RWPE2 (cell line): ENCODE measurements around the gene CCDC180.
"Not testable (repeated sequence)": the region's sequence is repeated elsewhere in the genome, so short reads cannot be mapped to it uniquely, and the experiment has no call there.

Source experiments
- ATAC-seq: fragments of 200-7000 bp; cut with Tn5 transposase; 3 replicates; pipeline ENCODE4 v1.9.1; 2021; ENCODE audit warnings: low read depth
- DNase-seq: peaks from one replicate; pipeline ENCODE4 v3.0.0-alpha.2; 2020; ENCODE audit warnings: low spot score
- H3K27ac ChIP-seq: fragments of 450-650 bp; 2 replicates; pipeline ENCODE4 v1.5.1; 2017; ENCODE audit warnings: mild to moderate bottlenecking; ENCODE audit not compliant: poor library complexity, severe bottlenecking
- H3K27me3 ChIP-seq: fragments of 250-450 bp; sonication (Bioruptor Pico); 2 replicates; pipeline ENCODE4 v1.5.1; 2021; ENCODE audit warnings: mild to moderate bottlenecking, moderate library complexity; ENCODE audit not compliant: insufficient read depth, poor library complexity, severe bottlenecking
- H3K36me3 ChIP-seq: fragments of 250-450 bp; sonication (Bioruptor Pico); 2 replicates; pipeline ENCODE4 v1.5.1; 2020; ENCODE audit warnings: low read depth, mild to moderate bottlenecking, moderate library complexity
- H3K4me1 ChIP-seq: fragments of 250-450 bp; sonication (Bioruptor Pico); 2 replicates; pipeline ENCODE4 v1.5.1; 2021; ENCODE audit warnings: mild to moderate bottlenecking, moderate library complexity; ENCODE audit not compliant: insufficient read depth, poor library complexity, severe bottlenecking
- H3K4me3 ChIP-seq: fragments of 250-450 bp; sonication (Bioruptor Pico); 2 replicates; pipeline ENCODE4 v1.5.1; 2021; ENCODE audit warnings: mild to moderate bottlenecking, moderate library complexity; ENCODE audit not compliant: severe bottlenecking
- H3K9me3 ChIP-seq: fragments of 250-450 bp; sonication (Bioruptor Pico); 2 replicates; pipeline ENCODE4 v1.5.1; 2021; ENCODE audit warnings: mild to moderate bottlenecking, moderate library complexity; ENCODE audit not compliant: severe bottlenecking
- TF ChIP-seq, protein P1 (sequence below): fragments of 450-650 bp; IDR thresholded peaks from one replicate; pipeline ENCODE4 v1.5.1; 2017; ENCODE audit warnings: mild to moderate bottlenecking, moderate library complexity; ENCODE audit not compliant: poor library complexity, severe bottlenecking

The CCDC180 gene

GRCh38 chr9:97307500-97308163, at the start of gene CCDC180:
CCDC180 (plus strand) TSS chr9:97307659; CDS start chr9:97308064, 405 bp downstream.
- DNase-seq: no peak

GRCh38 chr9:97259834-97260514, 47.5 kb upstream of the CCDC180 start:
- H3K4me1 ChIP-seq, H3K4me3 ChIP-seq, H3K27ac ChIP-seq, ATAC-seq, H3K27me3 ChIP-seq, H3K9me3 ChIP-seq, H3K36me3 ChIP-seq, DNase-seq: not testable (repeated sequence)

More at GRCh38 chr9:97307500-97308163, at the start of gene CCDC180:
- TF ChIP-seq, protein P1, sequence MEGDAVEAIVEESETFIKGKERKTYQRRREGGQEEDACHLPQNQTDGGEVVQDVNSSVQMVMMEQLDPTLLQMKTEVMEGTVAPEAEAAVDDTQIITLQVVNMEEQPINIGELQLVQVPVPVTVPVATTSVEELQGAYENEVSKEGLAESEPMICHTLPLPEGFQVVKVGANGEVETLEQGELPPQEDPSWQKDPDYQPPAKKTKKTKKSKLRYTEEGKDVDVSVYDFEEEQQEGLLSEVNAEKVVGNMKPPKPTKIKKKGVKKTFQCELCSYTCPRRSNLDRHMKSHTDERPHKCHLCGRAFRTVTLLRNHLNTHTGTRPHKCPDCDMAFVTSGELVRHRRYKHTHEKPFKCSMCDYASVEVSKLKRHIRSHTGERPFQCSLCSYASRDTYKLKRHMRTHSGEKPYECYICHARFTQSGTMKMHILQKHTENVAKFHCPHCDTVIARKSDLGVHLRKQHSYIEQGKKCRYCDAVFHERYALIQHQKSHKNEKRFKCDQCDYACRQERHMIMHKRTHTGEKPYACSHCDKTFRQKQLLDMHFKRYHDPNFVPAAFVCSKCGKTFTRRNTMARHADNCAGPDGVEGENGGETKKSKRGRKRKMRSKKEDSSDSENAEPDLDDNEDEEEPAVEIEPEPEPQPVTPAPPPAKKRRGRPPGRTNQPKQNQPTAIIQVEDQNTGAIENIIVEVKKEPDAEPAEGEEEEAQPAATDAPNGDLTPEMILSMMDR: no peak
- H3K9me3 ChIP-seq: peaks cover 2% of the 10 kb centered on the region
- H3K4me1 ChIP-seq: peaks cover 6% of the 10 kb centered on the region
- H3K4me3 ChIP-seq: no peak within 1 kb of the TSS
- ATAC-seq: no peak
- H3K36me3 ChIP-seq: no peaks in the 10 kb centered on the region
- H3K27me3 ChIP-seq: no peaks in the 10 kb centered on the region
- peak within 1 kb of the TSS; percentile 4 for H3K27ac ChIP-seq

- TF ChIP-seq, protein P1: no peak
- no peaks in the 10 kb centered on the region for H3K4me1 ChIP-seq
- H3K27me3 ChIP-seq: no peaks in the 10 kb centered on the region
- no peaks in the 10 kb centered on the region for H3K36me3 ChIP-seq
- H3K27ac ChIP-seq: no peak overlapping the region
- DNase-seq (no peak), ATAC-seq (no peak)
- no peak overlapping the region for H3K4me3 ChIP-seq
- no peaks in the 10 kb centered on the region for H3K9me3 ChIP-seq
Observed at GRCh38 chr9:97271292-97271691, 36.2 kb upstream of the CCDC180 start.

GRCh38 chr9:97272072-97272471, 35.4 kb upstream of the CCDC180 start:
- no peak for ATAC-seq
- TF ChIP-seq, protein P1: no peak
- Histone ChIP-seq H3K4me3 (no peak overlapping the region), H3K9me3 (no peaks in the 10 kb centered on the region), H3K4me1 (no peaks in the 10 kb centered on the region), H3K36me3 (no peaks in the 10 kb centered on the region), H3K27ac (no peak overlapping the region), H3K27me3 (no peaks in the 10 kb centered on the region)
- no peak for DNase-seq

GRCh38 chr9:97276310-97276852, 31.1 kb upstream of the CCDC180 start:
- no peak for DNase-seq
- H3K9me3 ChIP-seq: no peaks in the 10 kb centered on the region
- H3K27ac ChIP-seq: no peak overlapping the region
- no peak for ATAC-seq
- no peaks in the 10 kb centered on the region for H3K36me3 ChIP-seq
- H3K27me3 ChIP-seq: no peaks in the 10 kb centered on the region
- TF ChIP-seq, protein P1: no peak
- H3K4me1 ChIP-seq: no peaks in the 10 kb centered on the region
- H3K4me3 ChIP-seq: no peak overlapping the region
